Hepatic stellate cell (primary cell): ENCODE results near the gene LRRIQ4.

Experiments
- DNase-seq: peaks from one replicate; pipeline ENCODE4 v3.0.0; 2011; ENCODE audit warnings: low spot score

The LRRIQ4 gene

DNA sequence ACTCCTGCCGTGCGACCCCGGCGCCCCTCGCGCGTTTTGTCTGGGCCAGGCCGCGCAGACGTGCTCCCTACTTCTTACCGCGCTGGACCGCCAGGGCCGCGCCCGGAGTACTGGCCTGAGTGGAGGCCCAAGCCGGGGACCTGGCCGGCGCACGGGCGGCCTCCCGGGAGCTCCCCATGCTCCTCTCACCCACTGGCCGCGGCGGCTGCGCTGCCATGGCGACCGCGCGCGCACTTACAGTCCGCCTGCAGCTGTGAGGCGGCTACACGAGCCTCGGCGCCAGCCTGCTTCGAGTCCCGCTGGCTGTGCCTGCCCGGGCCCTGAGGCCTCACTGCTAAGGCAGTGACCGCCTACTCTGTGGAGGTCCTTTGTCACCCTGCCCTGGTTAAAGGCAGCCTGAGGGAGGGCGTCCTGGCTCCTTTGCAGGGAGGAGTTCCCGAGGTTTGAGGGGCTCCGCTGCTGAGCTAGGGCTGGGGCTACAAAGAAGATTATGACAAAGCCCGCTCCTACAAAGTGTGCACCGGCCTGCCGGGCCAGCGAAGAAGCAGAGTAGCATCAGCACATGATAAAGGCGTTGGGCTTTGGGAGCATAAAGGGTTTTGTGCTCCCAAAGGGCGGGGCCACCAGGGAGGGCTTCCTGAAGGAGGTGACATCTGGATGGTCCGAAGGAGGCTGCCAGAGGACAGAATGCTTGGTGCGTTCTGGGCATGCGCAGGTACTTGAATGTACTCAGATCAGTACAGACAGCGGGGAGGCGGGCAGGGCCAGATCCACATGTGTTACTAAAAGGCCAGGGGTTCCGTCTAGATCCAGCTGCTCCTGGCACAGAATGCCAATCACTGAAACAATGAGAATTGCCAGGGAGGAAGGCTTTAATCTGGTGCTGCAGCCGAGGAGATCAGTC is at the start of gene LRRIQ4, which contains the start of gene LRRC34:
LRRIQ4 (plus strand) TSS at position 539 of the 904 bp plus-strand sequence. CDS start 9,052 bp downstream, outside the sequence.
LRRC34 (minus strand) TSS at position 573 of the 904 bp plus-strand sequence; CDS start at position 217, 356 bp downstream.
- peak; percentile 66 for DNase-seq

DNA sequence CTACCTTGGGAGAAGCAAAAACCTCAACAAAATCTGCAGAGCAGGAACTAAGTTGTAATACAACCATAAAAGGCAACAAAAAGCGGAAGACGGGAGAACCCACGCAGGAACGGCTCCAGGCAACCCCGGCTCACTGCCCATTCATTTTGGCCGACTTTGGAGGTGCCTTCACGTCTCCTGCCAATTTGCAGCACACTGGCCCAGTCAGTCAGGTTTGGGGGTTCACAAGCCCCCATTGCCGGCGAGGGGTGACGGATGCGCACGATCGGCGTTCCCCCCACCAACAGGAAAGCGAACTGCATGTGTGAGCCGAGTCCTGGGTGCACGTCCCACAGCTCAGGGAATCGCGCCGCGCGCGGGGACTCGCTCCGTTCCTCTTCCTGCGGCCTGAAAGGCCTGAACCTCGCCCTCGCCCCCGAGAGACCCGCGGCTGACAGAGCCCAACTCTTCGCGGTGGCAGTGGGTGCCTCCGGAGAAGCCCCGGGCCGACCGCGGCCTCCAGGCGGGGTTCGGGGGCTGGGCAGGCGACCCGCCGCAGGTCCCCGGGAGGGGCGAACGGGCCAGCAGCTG is 48.3 kb upstream of the LRRIQ4 start:
- DNase-seq: peak; percentile 32

DNA sequence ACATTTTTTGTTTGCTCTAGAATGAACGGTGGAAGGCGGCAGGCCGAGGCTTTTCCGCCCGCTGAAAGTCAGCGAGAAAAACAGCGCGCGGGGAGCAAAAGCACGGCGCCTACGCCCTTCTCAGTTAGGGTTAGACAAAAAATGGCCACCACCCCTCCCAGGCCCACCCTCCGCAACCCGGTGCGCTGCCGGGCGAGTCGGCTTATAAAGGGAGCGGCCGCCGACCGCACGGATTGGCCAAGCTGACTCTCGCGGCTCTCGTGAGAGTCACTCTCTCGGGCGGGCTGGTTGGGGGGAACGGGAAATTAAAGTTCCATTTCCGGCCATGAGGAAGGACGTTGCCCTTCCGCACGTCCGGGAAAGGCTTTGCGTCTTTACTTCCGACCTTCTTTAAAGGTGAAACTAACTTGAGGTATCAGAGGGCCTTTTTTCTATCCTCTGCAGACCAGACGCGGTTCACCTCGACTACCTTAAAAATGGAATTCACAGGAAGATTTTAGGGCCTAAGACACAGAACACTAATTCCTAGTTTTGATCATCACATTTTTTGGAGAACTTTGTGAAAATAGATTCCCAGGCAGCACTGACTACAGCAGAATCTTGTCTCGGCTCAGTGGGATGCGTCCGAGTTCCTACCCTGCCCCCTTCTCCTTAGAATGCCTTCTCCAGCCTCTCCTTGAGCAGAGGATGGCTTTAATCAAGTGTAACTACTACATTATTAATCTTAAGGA is 47.6 kb upstream of the LRRIQ4 start, which contains the start of gene TERC:
TERC (minus strand) TSS at position 179 of the 731 bp plus-strand sequence.
- DNase-seq: peak; percentile 88

DNA sequence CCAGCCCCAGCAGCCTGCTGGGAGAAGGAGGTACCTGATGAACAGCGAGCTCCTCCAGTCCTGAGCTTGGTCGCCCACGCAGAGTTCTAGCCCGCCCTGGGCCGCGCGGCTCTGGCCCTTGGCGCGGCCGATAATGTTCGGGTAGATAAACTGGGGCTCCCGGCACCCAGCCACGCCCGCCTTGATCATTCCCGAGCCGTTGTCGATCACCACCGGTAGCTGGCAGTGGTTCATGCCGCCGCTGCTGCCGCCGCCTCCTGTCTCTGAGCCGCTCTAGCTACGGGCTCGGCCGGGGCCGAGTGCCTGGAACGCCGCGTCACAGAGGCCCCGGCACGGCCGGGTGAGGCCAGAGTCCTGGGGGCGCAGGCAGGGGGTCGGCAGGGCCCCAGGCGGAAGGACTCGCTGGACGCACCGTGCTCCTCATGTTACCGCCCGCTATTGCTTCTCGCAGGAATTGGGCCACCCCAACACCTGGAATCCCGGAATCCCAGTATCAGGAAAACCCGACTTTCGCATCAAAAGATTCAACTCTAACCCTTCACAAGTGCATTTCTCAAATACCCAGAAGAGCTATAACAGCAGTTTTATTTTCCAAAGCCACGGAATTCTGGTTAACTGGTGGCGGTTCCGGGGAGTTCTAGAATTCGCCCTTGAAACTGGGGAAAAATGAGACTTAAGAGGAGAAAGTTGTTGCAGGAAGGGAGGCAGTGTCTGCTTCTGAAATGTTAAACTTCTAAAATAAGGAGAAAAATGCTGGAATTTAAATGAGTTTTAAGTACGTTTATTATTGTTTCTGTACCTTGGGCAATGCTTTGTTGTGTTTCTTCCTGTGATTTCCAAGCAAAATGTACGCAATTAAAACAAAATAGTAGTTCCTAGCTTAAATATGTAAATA is 43.1 kb upstream of the LRRIQ4 start, which contains the start of gene ACTRT3:
ACTRT3 (minus strand) TSS at position 275 of the 895 bp plus-strand sequence; CDS start at position 234, 41 bp downstream.
- DNase-seq: peak; percentile 44

DNA sequence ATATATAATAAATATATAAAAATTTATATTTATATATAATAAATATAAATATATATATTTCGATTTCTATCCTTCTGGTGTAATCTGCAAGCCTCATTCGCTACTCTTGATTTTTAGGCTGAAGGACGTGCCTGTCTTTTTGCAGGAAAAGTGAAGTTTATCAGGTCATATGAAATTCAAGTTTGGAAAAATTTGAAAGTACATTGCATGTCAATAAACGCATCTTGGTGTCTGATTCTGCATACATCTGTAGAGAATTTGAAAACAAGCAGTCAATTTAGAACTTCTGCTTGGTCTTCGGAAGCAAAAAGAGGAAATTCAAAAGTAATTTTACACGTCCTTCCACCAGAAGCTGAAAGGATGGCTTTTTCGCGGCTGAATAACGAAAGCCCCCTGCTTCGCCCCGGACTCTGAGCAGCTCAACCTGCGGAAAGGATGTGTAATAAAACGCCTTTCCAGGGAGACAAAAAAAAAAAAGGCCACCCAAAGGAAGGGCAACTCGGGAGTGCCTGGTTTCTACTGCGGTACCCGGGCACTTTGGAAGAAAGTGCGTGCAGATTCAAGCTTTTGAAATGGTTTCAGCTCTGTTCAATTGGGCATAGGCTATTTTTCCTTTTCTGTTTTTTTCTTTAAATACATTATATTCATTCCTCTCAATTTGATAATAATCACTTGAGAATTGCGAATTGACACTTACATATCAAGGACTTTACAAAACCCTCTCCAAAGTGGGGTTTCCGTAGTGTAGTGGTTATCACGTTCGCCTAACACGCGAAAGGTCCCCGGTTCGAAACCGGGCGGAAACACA is 41.0 kb upstream of the LRRIQ4 start:
- peak; percentile 17 for DNase-seq

DNA sequence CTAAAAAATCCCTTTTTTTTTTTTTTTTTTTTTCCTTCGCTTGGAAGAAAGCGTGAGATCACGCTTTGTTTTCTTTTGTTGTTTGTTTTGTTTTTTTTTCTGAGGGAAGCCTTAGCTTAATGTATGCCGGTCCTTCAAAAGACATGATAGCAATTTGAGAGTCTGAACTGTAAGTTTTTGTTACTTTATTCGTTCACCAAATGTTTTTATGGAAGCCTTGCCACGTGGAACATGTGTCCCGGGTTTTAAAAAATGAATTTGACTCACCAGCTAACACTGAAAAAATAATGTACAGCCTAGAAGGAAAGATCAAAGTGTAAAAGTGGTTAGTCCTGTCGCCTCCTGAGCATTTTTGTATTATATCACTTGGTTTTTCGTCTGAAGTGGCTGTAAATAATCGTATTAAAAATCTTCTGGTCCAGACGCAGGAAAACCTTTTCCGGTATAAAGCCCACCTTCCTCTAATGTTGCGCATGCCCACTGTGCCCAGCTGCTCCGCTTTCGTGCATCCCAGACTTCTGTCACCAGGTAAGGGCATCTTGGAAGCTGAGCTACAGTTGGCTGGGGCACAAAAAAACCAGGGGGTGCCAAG is 40.3 kb upstream of the LRRIQ4 start:
- peak; percentile 55 for DNase-seq

DNA sequence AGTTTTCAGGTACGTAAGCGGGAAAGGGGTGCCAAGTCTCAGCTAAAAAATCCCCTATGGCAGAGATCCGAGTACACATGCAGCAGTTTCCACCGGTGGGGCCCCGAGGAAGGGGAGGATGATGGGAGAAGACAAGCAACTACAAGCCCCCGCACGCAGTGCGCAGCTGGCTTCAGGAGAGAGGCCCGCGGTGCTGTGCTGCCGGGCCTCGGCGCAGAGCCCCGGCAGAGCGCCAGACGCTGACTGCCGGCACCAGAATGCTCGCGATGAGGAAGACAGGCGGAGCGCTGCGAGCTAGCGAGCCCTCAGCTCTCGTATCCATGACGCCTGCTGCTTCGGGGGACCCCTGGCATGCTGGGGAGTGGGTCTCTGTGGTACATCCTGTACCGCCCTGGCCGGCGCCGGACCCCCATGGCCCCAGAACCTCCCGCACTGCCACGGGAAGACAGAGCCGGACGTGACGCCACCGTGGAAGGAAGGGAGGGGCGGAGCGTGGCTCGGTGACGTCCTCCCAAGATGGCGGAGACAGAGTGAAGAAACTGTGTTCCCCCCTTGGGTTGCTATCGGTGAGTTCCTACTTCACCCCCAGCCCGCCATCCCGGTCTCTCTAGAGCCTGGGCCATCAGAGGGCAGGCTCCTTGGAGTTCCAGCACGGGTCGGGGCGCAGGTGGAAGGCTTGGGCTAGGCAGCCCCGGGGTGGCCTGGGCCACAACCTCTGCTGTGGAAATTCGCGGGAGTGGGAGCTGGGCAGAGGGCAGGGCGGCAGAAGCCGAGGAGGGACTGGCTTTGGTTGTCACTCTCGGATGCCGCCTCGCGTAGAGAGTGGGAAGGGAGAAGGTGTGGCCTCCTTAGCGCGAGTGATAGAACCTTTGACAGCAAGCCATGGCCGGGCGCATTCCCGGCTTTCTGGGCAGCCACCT is 39.5 kb upstream of the LRRIQ4 start, which contains the start of gene MYNN:
MYNN (plus strand) TSS at position 500 of the 920 bp plus-strand sequence. CDS start 900 bp downstream, outside the sequence.
- peak; percentile 76 for DNase-seq

DNA sequence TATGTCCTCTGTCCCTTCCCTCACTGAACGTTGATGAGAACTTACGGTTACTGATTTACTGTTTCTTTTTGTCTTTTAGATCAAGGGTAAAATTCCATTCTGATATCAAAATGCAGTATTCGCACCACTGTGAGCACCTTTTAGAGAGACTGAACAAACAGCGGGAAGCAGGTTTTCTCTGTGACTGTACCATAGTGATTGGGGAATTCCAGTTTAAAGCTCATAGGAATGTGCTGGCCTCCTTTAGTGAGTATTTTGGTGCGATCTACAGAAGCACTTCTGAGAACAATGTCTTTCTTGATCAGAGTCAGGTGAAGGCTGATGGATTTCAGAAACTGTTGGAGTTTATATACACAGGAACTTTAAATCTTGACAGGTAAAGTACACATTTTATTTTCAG is 38.5 kb upstream of the LRRIQ4 start:
- no peak for DNase-seq

DNA sequence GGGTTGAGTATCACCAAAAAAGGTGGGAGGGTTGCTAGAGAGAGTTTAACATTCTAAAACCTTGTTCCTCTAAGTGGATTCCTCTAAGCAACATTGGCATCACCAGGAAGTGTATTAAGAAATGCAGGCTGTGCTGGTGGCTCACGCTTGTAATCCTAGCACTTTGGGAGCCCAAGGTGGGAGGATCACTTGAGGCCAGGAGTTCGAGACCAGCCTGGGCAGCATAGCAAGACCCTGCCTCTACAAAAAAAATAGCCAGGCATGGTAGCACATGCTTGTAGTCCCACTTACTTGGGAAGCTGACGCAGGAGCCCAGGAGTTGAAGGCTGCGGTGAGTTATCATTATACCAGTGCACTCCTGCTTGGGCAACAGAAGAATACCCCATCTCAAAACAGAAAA is 34.8 kb upstream of the LRRIQ4 start:
- no peak for DNase-seq

DNA sequence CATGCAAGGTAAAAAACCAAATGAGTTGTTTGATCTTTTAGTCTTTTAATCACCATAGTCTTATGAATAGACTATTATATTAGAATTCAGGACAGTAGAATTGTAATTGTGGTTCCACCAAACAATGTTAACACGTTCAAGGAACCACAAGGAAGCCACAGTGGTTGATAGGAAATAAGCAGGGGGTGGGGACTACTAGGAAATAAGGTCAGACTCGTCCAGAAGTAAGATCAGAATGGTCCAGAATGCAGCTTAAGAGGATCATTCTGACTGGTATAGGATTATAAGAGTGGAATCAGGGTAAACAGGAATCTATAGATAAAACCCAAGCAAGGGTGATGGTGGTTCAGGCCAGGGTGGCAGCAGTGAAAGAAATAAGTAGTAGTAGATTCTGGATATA is 31.9 kb upstream of the LRRIQ4 start:
- no peak for DNase-seq

DNA sequence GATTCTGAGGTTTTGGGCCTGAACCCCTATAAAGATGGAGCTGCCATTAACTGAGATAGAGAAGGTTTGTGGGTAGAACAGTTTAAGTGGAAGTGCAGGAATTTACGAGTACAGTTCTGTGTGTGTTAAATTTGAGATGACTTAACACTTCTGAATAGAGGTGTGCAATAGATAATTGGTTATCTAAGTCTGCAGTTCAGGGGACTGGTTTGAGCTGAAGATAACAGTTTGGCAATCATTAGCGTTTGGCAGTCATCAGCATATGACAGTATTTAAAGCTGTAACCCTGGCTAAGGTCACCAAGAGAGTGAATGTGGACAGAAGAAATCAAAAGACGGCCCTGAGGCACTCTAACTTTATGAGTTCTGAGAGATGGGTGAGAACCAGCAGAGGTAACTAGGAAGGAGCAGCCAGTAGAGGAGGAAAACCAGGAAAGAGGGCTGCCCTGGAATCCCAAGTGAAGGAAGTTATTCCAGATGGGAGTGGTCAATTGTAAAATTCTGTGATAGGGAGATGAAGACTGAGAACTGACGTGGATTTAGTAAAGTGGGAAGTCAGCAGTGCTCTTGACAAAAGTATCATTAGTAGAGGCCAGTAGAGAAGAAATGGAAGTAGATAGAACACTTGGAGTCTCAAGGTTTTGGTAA is 31.3 kb upstream of the LRRIQ4 start:
- DNase-seq: no peak

DNA sequence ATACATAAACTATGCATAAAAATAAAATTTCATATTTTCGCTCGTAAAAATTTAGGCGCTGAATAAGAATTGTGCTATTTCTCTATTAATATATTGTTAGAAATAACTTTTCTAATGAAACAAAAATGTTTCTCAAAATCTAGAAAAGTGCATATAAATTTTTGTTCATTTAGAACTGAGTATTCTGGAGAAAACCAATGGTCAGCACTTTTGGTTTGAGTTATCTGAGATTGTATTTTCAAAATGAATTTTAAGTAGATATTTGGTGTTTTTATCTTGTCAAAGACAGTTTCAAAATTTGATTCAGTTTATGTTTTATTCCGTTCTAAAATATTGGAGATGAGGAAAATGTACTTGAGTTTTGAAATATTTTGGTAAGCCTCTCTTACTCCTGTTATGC is 25.6 kb upstream of the LRRIQ4 start:
- no peak for DNase-seq

DNA sequence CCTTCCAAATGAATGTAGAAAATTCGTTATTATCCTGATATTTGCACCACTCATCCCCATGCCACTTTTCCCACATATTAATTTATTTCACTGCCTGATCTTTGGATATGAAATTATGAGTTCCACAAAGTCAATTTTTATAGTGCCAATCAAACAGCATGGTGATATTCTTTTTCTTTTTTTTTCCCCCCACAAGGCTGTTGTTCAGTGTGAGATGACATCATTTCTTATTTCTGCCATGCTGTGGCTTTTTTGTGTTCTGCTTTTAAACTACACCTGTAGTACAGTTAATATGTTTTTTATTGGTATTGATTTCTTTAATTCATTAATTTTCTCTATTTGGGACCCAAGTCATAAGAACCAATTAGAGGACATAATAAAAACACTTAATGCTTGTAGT is 24.9 kb upstream of the LRRIQ4 start:
- no peak for DNase-seq

DNA sequence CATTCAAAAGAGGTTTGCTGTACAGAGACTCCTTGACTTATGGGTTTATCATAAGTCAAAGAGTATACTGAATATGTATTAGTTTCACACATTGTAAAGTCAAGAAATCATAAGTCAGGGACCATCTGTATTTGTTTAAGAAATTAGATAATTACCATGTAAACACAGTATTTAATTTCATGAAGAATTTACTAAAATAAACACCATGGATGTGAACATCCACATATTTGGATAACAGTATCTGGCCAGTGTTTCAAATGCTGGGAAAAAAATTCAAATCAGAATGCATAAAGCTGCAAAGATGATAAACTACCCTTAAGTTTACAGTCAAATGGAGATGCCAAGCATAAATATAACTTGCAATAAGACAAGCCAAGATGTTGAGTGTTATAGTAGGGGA is 22.5 kb upstream of the LRRIQ4 start:
- no peak for DNase-seq

DNA sequence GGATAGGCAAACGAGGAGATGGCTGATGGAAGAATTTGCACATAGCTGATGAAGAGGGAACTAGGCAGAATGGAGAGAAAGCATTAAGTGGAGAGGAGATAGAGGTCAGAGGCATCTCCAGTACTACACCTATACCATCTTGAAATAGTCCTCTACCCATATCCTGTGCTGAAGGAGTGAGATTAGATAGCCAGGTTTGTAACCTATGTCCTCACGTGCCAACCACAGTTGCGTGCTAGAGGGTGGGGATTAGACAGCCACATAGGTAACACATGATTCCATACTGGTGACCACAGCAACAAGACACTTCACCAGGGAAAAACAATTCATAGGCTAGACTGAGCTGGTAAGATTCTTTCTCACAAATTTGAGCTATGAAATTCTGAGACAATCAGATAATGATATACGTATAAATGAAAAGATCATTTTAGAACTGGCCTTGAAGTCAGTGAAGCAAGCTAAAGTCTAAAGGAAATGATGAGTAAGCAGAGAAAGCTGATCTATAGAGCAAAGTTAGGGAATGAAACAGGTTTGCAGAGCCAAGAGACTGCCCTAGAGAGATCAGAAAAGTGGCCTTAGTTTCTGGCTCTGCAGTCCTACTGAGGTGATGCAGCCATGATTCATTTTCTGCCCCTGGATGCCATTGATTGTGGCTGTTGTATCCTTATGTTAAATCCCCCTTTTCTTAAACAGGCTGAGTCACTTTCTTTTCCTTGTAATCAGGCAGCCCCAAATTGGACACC is 21.8 kb upstream of the LRRIQ4 start:
- no peak for DNase-seq

DNA sequence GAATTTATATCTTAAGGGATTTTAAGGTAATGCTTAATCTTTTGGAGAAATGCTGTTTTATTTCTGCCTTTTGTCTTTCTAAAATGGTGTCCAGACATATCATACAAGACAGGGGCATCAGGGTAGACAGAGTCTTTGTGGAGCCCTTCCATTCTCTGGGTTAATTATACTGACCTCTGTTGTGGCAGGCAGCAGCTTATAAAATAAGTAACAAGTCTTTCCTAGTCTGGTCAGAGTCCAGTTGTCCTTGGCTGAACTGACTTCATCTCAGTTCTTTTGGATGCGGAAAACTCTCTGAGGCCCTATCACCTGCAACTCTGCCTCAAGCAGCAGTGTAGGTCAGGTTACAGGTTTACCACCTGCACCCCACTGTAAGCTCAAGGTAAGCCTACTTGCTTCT is 20.3 kb upstream of the LRRIQ4 start:
- DNase-seq: no peak

DNA sequence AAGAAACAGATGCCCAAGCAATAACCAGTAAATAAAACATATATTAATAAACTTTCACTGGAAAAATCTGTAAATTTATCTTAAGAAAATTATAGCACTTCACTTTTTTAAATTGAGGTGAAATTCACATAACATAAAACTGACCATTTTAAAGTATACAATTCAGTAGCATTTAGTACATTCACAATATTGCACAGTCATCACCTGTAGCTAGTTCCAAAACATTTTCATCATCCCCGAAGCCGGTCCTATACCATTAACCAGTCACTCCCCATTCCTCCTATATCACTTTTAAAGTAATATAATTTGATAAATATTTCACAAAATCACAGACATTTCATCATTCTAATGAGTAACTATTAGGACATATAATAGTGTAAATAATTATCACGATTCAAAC is 8.0 kb upstream of the LRRIQ4 start:
- no peak for DNase-seq
